IMR-90 (cell line): ENCODE measurements around the gene CREG1. TPM values are rescaled to one million over a fixed set of nuclear protein-coding genes. Genes with fewer than 3 reads are reported as not detected.

Experiments used
- ATAC-seq: fragments of 200-7000 bp; cut with Tn5 transposase; 2 replicates; pipeline ENCODE4 v1.9.1; 2020; ENCODE audit warnings: low read depth, mild to moderate bottlenecking, moderate library complexity
- BruUV-seq: library from RNA; stranded (reverse); fragments of 400-500 nt; replicated peaks from 2 replicates; lab custom pipeline; 2021; lab: Mats Ljungman, UMichigan
- CTCF ChIA-PET: fragments of 300-600 bp; formaldehyde crosslinking; extraction: SDS; loops from one replicate; lab custom pipeline; 2021; ENCODE audit warnings: antibody characterized with exemption; lab: Yijun Ruan, JAX
- POLR2A ChIA-PET: fragments of 300-600 bp; sonication (Branson Sonifier 250); formaldehyde crosslinking; loops from one replicate; lab custom pipeline; 2022; ENCODE audit warnings: antibody characterized with exemption; ENCODE audit not compliant: unreplicated experiment; lab: Charles Lee
- DNase-seq: peaks from one replicate; pipeline ENCODE4 v3.0.0; 2013
- H2AFZ ChIP-seq: replicated peaks from 2 replicates; pipeline ENCODE3; 2013; ENCODE audit warnings: low read length, mild to moderate bottlenecking; ENCODE audit not compliant: poor library complexity
- H2AK5ac ChIP-seq: 2 replicates; pipeline ENCODE4 v1.6.1; 2013; ENCODE audit warnings: low read depth, low read length, inconsistent platforms
- H2AK9ac ChIP-seq: replicated peaks from 2 replicates; pipeline ENCODE3; 2013; ENCODE audit warnings: mild to moderate bottlenecking, low read depth, low read length, moderate library complexity; ENCODE audit not compliant: poor library complexity
- H2BK120ac ChIP-seq: 2 replicates; pipeline ENCODE4 v1.6.1; 2013; ENCODE audit warnings: low read depth, low read length, inconsistent platforms
- H2BK15ac ChIP-seq: 3 replicates; pipeline ENCODE4 v1.6.1; 2013; ENCODE audit warnings: low read depth, low read length, inconsistent platforms
- H2BK20ac ChIP-seq: 2 replicates; pipeline ENCODE4 v1.6.1; 2013; ENCODE audit warnings: low read depth, mild to moderate bottlenecking, inconsistent platforms, low read length, moderate library complexity
- H2BK5ac ChIP-seq: 2 replicates; pipeline ENCODE4 v1.6.1; 2013; ENCODE audit warnings: mild to moderate bottlenecking, low read depth, low read length, inconsistent platforms; ENCODE audit not compliant: poor library complexity, severe bottlenecking
- H3K14ac ChIP-seq: replicated peaks from 2 replicates; pipeline ENCODE4 v1.6.1; 2013; ENCODE audit warnings: low read depth, low read length, inconsistent platforms
- H3K18ac ChIP-seq: 2 replicates; pipeline ENCODE4 v1.6.1; 2013; ENCODE audit warnings: low read depth, low read length, control low read depth
- H3K23ac ChIP-seq: 2 replicates; pipeline ENCODE4 v1.6.1; 2013; ENCODE audit warnings: low read depth, low read length, inconsistent platforms
- H3K27ac ChIP-seq: 2 replicates; pipeline ENCODE4 v1.5.1; 2013; ENCODE audit warnings: mild to moderate bottlenecking, control low read depth, low read length; ENCODE audit not compliant: insufficient read depth
- H3K27me3 ChIP-seq: 2 replicates; pipeline ENCODE4 v1.6.1; 2013; ENCODE audit warnings: low read length; ENCODE audit not compliant: control insufficient read depth, insufficient read depth
- H3K36me3 ChIP-seq: 2 replicates; pipeline ENCODE4 v1.6.1; 2013; ENCODE audit warnings: low read length, mixed read lengths; ENCODE audit not compliant: control insufficient read depth, insufficient read depth
- H3K4ac ChIP-seq: 2 replicates; pipeline ENCODE4 v1.6.1; 2013; ENCODE audit warnings: low read depth, low read length, inconsistent platforms
- H3K4me1 ChIP-seq: 2 replicates; pipeline ENCODE4 v1.6.1; 2013; ENCODE audit warnings: low read length, mixed read lengths; ENCODE audit not compliant: control insufficient read depth, insufficient read depth
- H3K4me2 ChIP-seq: 2 replicates; pipeline ENCODE4 v1.6.1; 2013; ENCODE audit warnings: low read depth, mild to moderate bottlenecking, control low read depth, low read length, moderate library complexity
- H3K4me3 ChIP-seq: 2 replicates; pipeline ENCODE4 v1.5.1; 2013; ENCODE audit warnings: low read depth, mild to moderate bottlenecking, control low read depth, low read length, moderate library complexity; ENCODE audit not compliant: insufficient read depth
- H3K56ac ChIP-seq: 2 replicates; pipeline ENCODE4 v1.6.1; 2013; ENCODE audit warnings: low read length, inconsistent platforms; ENCODE audit not compliant: insufficient read depth; ENCODE audit errors: extremely low read depth
- H3K79me1 ChIP-seq, 2 experiments: 2 replicates each; pipeline ENCODE4 v1.6.1; 2013; ENCODE audit warnings: low read length in 2 of 2, inconsistent platforms in 1 of 2, low read depth in 1 of 2
- H3K9ac ChIP-seq: 2 replicates; pipeline ENCODE4 v1.6.1; 2013; ENCODE audit warnings: low read depth, low read length, control low read depth
- H3K9me1 ChIP-seq: 2 replicates; pipeline ENCODE4 v1.6.1; 2013; ENCODE audit warnings: low read length, inconsistent platforms; ENCODE audit not compliant: insufficient read depth
- H3K9me3 ChIP-seq: 2 replicates; pipeline ENCODE4 v1.6.1; 2013; ENCODE audit warnings: low read length; ENCODE audit not compliant: control insufficient read depth, insufficient read depth
- H4K20me1 ChIP-seq: 2 replicates; pipeline ENCODE4 v1.6.1; 2013; ENCODE audit warnings: low read length, inconsistent platforms; ENCODE audit not compliant: insufficient read depth
- H4K5ac ChIP-seq: 2 replicates; pipeline ENCODE4 v1.6.1; 2013; ENCODE audit warnings: mild to moderate bottlenecking, low read depth, low read length, control low read depth
- H4K8ac ChIP-seq, 2 experiments: 2 replicates each; pipeline ENCODE4 v1.6.1; 2013; ENCODE audit warnings: low read depth in 2 of 2, low read length in 2 of 2, control low read depth in 1 of 2, inconsistent platforms in 1 of 2
- H4K91ac ChIP-seq: 2 replicates; pipeline ENCODE4 v1.6.1; 2013; ENCODE audit warnings: low read depth, low read length, inconsistent platforms; ENCODE audit not compliant: insufficient read depth
- BHLHE40 ChIP-seq: fragments of 150-350 bp; IDR thresholded peaks from 2 replicates; pipeline ENCODE4 v1.6.1; 2016; ENCODE audit warnings: mild to moderate bottlenecking, low read depth, low read length
- CEBPB ChIP-seq: IDR thresholded peaks from 2 replicates; pipeline ENCODE4 v1.6.1; 2012; ENCODE audit warnings: low read depth, low read length, improper control_type of control experiment
- CHD1 ChIP-seq: IDR thresholded peaks from 2 replicates; pipeline ENCODE4 v1.6.1; 2012; ENCODE audit warnings: low read depth, low read length, improper control_type of control experiment
- CTCF ChIP-seq: conservative IDR thresholded peaks from 2 replicates; pipeline ENCODE4 v1.5.1; 2012; ENCODE audit warnings: mild to moderate bottlenecking, low read depth, low read length, improper control_type of control experiment
- FOS ChIP-seq: fragments of 150-350 bp; IDR thresholded peaks from 2 replicates; pipeline ENCODE4 v1.6.1; 2016; ENCODE audit warnings: low read depth, low read length
- MAFK ChIP-seq: IDR thresholded peaks from 2 replicates; pipeline ENCODE4 v1.6.1; 2012; ENCODE audit warnings: low read depth, low read length, improper control_type of control experiment
- MAZ ChIP-seq: IDR thresholded peaks from 2 replicates; pipeline ENCODE4 v1.6.1; 2012; ENCODE audit warnings: low read depth, mild to moderate bottlenecking, low read length, improper control_type of control experiment, moderate library complexity, borderline replicate concordance
- MXI1 ChIP-seq: IDR thresholded peaks from 2 replicates; pipeline ENCODE4 v1.6.1; 2012; ENCODE audit warnings: low read depth, mild to moderate bottlenecking, low read length, moderate library complexity, borderline replicate concordance
- NFE2L2 ChIP-seq: fragments of 150-350 bp; IDR thresholded peaks from 2 replicates; pipeline ENCODE4 v1.6.1; 2016; ENCODE audit warnings: low read depth, mild to moderate bottlenecking, low read length
- POLR2A ChIP-seq: IDR thresholded peaks from 2 replicates; pipeline ENCODE4 v1.6.1; 2012; ENCODE audit warnings: mild to moderate bottlenecking, low read depth, low read length
- RAD21 ChIP-seq: IDR thresholded peaks from 2 replicates; pipeline ENCODE4 v1.6.1; 2012; ENCODE audit warnings: low read length, improper control_type of control experiment
- RCOR1 ChIP-seq: IDR thresholded peaks from 2 replicates; pipeline ENCODE4 v1.6.1; 2012; ENCODE audit warnings: mild to moderate bottlenecking, low read length, improper control_type of control experiment; ENCODE audit not compliant: insufficient replicate concordance
- RFX5 ChIP-seq: IDR thresholded peaks from 2 replicates; pipeline ENCODE4 v1.8.0; 2012; ENCODE audit warnings: low read depth, mild to moderate bottlenecking, low read length, moderate library complexity
- SMC3 ChIP-seq: fragments of 150-350 bp; IDR thresholded peaks from 2 replicates; pipeline ENCODE4 v1.6.1; 2016; ENCODE audit warnings: low read depth, mild to moderate bottlenecking, antibody characterized with exemption, low read length, moderate library complexity
- USF2 ChIP-seq: fragments of 150-350 bp; IDR thresholded peaks from 2 replicates; pipeline ENCODE4 v1.6.1; 2017; ENCODE audit warnings: mild to moderate bottlenecking, antibody characterized with exemption, low read length, low read depth
- WGBS, 2 experiments: methylation state at CpG; one replicate each; pipeline versions ENCODE4 v1.1.5 to v1.1.7; 2013; ENCODE audit warnings: missing lambda C conversion rate in 2 of 2; ENCODE audit not compliant: insufficient read length in 1 of 2; ENCODE audit errors: extremely low coverage in 2 of 2; 5-methylcytosine and 5-hydroxymethylcytosine counted together
- dilution Hi-C: fragments of 300-500 bp; cut with HindIII; formaldehyde crosslinking; loops from one replicate; pipeline ENCODE4 v1.14.3; 2018; ENCODE audit warnings: low sequenced_read_pairs; ENCODE audit not compliant: unreplicated experiment
- in situ Hi-C: fragments of 300-500 bp; cut with MboI; formaldehyde crosslinking; loops from 3 replicates; pipeline ENCODE4 v1.14.3; 2019; ENCODE audit warnings: low sequenced_read_pairs, inconsistent platforms, mixed read lengths
- intact Hi-C: fragments of 100-400 bp; cut with micrococcal nuclease; formaldehyde crosslinking; loops from 2 replicates; pipeline ENCODE4 v1.10.0; 2022
- polyA plus RNA-seq, 3 experiments: library from polyadenylated mRNA; depleted of rRNA; stranded (reverse); fragments of >200 nt; gene quantifications; 2 replicates each; pipeline ENCODE4 v1.2.3, GENCODE V29; 2012; ENCODE audit warnings: low replicate concordance in 1 of 3
- total RNA-seq: library from RNA; depleted of rRNA; stranded (reverse); fragments of >200 nt; gene quantifications from 2 replicates; pipeline ENCODE4 v1.2.3, GENCODE V29; 2012
- TF ChIP-seq, protein P1 (sequence below): fragments of 150-350 bp; IDR thresholded peaks from 2 replicates; pipeline ENCODE4 v1.6.1; 2016; ENCODE audit warnings: low read depth, mild to moderate bottlenecking, low read length, moderate library complexity, borderline replicate concordance

CREG1 gene
- total and polyA plus RNA-seq, 2 of the 4 experiments (the other 2 are of a cell fraction): 2.9 to 6.4 TPM

GRCh38 chr1:167526667-167527383 is 26.7 kb downstream of the CREG1 start:
- Histone ChIP-seq H4K8ac (no peak overlapping the region), H3K27me3 (peaks cover 11% of the 10 kb centered on the region), H3K4me1 (no peaks in the 10 kb centered on the region), H4K20me1 (no peaks in the 10 kb centered on the region), H3K9ac (no peak overlapping the region), H3K4ac (no peak overlapping the region), H4K91ac (no peak overlapping the region), H2BK120ac (no peak overlapping the region), H3K27ac (no peak overlapping the region), H3K9me1 (no peaks in the 10 kb centered on the region), H3K79me1 (no peaks in the 10 kb centered on the region), H3K14ac (no peak overlapping the region), H4K5ac (no peak overlapping the region), H3K18ac (no peak overlapping the region), H2AK9ac (no peak overlapping the region), H2BK15ac (no peak overlapping the region), H3K9me3 (no peaks in the 10 kb centered on the region), H3K56ac (no peak overlapping the region), H3K4me2 (no peak overlapping the region), H2AFZ (no peak overlapping the region), H3K4me3 (no peak overlapping the region), H2AK5ac (no peak overlapping the region), H2BK20ac (no peak overlapping the region), H3K36me3 (no peaks in the 10 kb centered on the region), H3K23ac (no peak overlapping the region), H2BK5ac (no peak overlapping the region)
- POLR2A ChIA-PET: no interaction called here
- WGBS, 2 experiments: 14% methylated on average over 5 of the region's 8 CpGs; no CpG with 5 or more reads in 1 of the 2 experiments
- BruUV-seq: no TSS peak
- intact Hi-C loops: no loop called here
- TF ChIP-seq SMC3: no peak
- TF ChIP-seq MXI1: no peak
- TF ChIP-seq NFE2L2: no peak
- TF ChIP-seq POLR2A: no peak
- TF ChIP-seq, protein P1, sequence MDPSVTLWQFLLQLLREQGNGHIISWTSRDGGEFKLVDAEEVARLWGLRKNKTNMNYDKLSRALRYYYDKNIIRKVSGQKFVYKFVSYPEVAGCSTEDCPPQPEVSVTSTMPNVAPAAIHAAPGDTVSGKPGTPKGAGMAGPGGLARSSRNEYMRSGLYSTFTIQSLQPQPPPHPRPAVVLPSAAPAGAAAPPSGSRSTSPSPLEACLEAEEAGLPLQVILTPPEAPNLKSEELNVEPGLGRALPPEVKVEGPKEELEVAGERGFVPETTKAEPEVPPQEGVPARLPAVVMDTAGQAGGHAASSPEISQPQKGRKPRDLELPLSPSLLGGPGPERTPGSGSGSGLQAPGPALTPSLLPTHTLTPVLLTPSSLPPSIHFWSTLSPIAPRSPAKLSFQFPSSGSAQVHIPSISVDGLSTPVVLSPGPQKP: no peak
- TF ChIP-seq MAFK: no peak
- no peak for TF ChIP-seq CHD1
- TF ChIP-seq RAD21: no peak
- no peak for TF ChIP-seq FOS
- no peak for TF ChIP-seq CTCF
- no peak for TF ChIP-seq RFX5
- no peak for TF ChIP-seq BHLHE40
- no peak for TF ChIP-seq MAZ
- TF ChIP-seq CEBPB: no peak
- no peak for TF ChIP-seq USF2
- no peak for TF ChIP-seq RCOR1
- dilution Hi-C loops: no loop called here
- ATAC-seq (no peak), DNase-seq (no peak)
- CTCF ChIA-PET: interaction anchor here (1.2 kb wide), 1 partner anchor 9 kb away, joined by 3 read pairs; no protein-coding TSS in a partner anchor
- in situ Hi-C loops: no loop called here
